Osteocyte (in vitro differentiated cells): ENCODE data around the gene MEGF9. TPM values are rescaled to one million over a fixed set of nuclear protein-coding genes. Genes with fewer than 3 reads are reported as not detected.

Experiments
- total RNA-seq: library from RNA; stranded (reverse); gene quantifications from 2 replicates; pipeline ENCODE4 v1.2.1, GENCODE V29; 2021

Gene MEGF9
- total RNA-seq, 1 donor from 2014 or later, result 21.4 TPM

Other genes with a start within 250 kb of the MEGF9 start
- gene CDK5RAP2, start 134.3 kb downstream of the MEGF9 start, total RNA-seq, result 42.0 and 48.7 TPM in 2 replicates
- gene FBXW2, start 78.9 kb upstream of the MEGF9 start, total RNA-seq, result 84.7 and 86.8 TPM in 2 replicates
- 53.3 and 69.5 TPM in 2 replicates for gene PSMD5, start 128.5 kb upstream of the MEGF9 start, total RNA-seq
- gene PHF19, start 162.7 kb upstream of the MEGF9 start, total RNA-seq, result 194 and 212 TPM in 2 replicates
- gene TRAF1, start 212.3 kb upstream of the MEGF9 start, total RNA-seq, result 7.1 and 7.8 TPM in 2 replicates